HEK293 (cell line): Measurements from ENCODE around the gene THAP2.

ENCODE experiments used
- MEIS1 ChIP-seq: sonication (generic); formaldehyde crosslinking; IDR thresholded peaks from 2 replicates; pipeline ENCODE4 v1.8.1; 2022; ENCODE audit warnings: missing genetic modification reagents, mild to moderate bottlenecking, borderline replicate concordance
- WT1 ChIP-seq: fragments of 450-650 bp; formaldehyde crosslinking; IDR thresholded peaks from 2 replicates; pipeline ENCODE4 v1.5.1; 2016; ENCODE audit warnings: missing biosample characterization, missing genetic modification characterization
- YY1 ChIP-seq: fragments of 450-650 bp; formaldehyde crosslinking; IDR thresholded peaks from 2 replicates; pipeline ENCODE4 v1.5.1; 2018; ENCODE audit warnings: missing biosample characterization, missing genetic modification characterization
- YY2 ChIP-seq: fragments of 450-650 bp; formaldehyde crosslinking; IDR thresholded peaks from 2 replicates; pipeline ENCODE4 v1.5.1; 2016; ENCODE audit warnings: missing biosample characterization, missing genetic modification characterization
- ZBTB8A ChIP-seq: fragments of 450-650 bp; formaldehyde crosslinking; IDR thresholded peaks from 2 replicates; pipeline ENCODE4 v1.5.1; 2016; ENCODE audit warnings: missing biosample characterization, missing genetic modification characterization
- ZNF366 ChIP-seq: fragments of 450-650 bp; formaldehyde crosslinking; conservative IDR thresholded peaks from 2 replicates; pipeline ENCODE4 v1.5.1; 2016; ENCODE audit warnings: missing biosample characterization, missing genetic modification characterization
- ZNF530 ChIP-seq: fragments of 450-650 bp; formaldehyde crosslinking; IDR thresholded peaks from 2 replicates; pipeline ENCODE4 v1.5.1; 2016; ENCODE audit warnings: low read depth, missing biosample characterization, missing genetic modification characterization
- ZNF571 ChIP-seq: fragments of 450-650 bp; formaldehyde crosslinking; IDR thresholded peaks from 2 replicates; pipeline ENCODE4 v1.5.0; 2017; ENCODE audit warnings: missing biosample characterization, missing genetic modification characterization
- ZNF670 ChIP-seq: fragments of 450-650 bp; formaldehyde crosslinking; IDR thresholded peaks from 2 replicates; pipeline ENCODE4 v1.5.1; 2016; ENCODE audit warnings: missing biosample characterization, missing genetic modification characterization, low read depth
- ZNF776 ChIP-seq: fragments of 450-650 bp; formaldehyde crosslinking; IDR thresholded peaks from 2 replicates; pipeline ENCODE4 v1.5.0; 2017; ENCODE audit warnings: missing biosample characterization, missing genetic modification characterization, borderline replicate concordance
- ZNF830 ChIP-seq: fragments of 450-650 bp; IDR thresholded peaks from 2 replicates; pipeline ENCODE4 v1.5.0; 2018; ENCODE audit warnings: missing biosample characterization, missing genetic modification characterization, low read depth, mild to moderate bottlenecking, moderate library complexity
- TF ChIP-seq, protein P1 (sequence below): fragments of 450-650 bp; formaldehyde crosslinking; IDR thresholded peaks from 2 replicates; pipeline ENCODE4 v1.5.1; 2016; ENCODE audit warnings: missing biosample characterization, missing genetic modification characterization
- TF ChIP-seq, protein P2 (sequence below): fragments of 450-650 bp; formaldehyde crosslinking; IDR thresholded peaks from 2 replicates; pipeline ENCODE4 v1.5.1; 2016; ENCODE audit warnings: missing biosample characterization, missing genetic modification characterization

- TF ChIP-seq, protein P1, sequence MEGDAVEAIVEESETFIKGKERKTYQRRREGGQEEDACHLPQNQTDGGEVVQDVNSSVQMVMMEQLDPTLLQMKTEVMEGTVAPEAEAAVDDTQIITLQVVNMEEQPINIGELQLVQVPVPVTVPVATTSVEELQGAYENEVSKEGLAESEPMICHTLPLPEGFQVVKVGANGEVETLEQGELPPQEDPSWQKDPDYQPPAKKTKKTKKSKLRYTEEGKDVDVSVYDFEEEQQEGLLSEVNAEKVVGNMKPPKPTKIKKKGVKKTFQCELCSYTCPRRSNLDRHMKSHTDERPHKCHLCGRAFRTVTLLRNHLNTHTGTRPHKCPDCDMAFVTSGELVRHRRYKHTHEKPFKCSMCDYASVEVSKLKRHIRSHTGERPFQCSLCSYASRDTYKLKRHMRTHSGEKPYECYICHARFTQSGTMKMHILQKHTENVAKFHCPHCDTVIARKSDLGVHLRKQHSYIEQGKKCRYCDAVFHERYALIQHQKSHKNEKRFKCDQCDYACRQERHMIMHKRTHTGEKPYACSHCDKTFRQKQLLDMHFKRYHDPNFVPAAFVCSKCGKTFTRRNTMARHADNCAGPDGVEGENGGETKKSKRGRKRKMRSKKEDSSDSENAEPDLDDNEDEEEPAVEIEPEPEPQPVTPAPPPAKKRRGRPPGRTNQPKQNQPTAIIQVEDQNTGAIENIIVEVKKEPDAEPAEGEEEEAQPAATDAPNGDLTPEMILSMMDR (tag by site-specific recombination), result no peak
- TF ChIP-seq ZNF530 (no peak), ZNF571 (no peak), ZNF366 (tag by site-specific recombination) (no peak), MEIS1 (CRISPR knock-in tag) (no peak), ZBTB8A (no peak), YY2 (tag by site-specific recombination) (no peak), WT1 (tag by site-specific recombination) (no peak), YY1 (tag by site-specific recombination) (no peak), ZNF670 (tag by site-specific recombination) (no peak), ZNF830 (tag by site-specific recombination) (no peak), ZNF776 (tag by site-specific recombination) (no peak)
- TF ChIP-seq, protein P2, sequence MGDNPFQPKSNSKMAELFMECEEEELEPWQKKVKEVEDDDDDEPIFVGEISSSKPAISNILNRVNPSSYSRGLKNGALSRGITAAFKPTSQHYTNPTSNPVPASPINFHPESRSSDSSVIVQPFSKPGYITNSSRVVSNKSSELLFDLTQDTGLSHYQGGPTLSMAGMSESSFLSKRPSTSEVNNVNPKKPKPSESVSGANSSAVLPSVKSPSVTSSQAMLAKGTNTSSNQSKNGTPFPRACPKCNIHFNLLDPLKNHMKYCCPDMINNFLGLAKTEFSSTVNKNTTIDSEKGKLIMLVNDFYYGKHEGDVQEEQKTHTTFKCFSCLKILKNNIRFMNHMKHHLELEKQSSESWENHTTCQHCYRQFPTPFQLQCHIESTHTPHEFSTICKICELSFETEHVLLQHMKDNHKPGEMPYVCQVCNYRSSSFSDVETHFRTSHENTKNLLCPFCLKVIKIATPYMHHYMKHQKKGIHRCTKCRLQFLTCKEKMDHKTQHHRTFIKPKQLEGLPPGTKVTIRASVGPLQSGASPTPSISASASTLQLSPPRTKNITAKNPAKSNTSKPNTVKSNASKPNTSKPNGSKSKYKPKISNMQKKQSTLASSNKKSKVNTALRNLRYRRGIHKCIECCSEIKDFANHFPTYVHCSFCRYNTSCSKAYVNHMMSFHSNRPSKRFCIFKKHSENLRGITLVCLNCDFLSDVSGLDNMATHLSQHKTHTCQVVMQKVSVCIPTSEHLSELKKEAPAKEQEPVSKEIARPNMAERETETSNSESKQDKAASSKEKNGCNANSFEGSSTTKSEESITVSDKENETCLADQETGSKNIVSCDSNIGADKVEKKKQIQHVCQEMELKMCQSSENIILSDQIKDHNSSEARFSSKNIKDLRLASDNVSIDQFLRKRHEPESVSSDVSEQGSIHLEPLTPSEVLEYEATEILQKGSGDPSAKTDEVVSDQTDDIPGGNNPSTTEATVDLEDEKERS (tag by site-specific recombination), result no peak
Observed at GRCh38 chr12:71625476-71625875, 38.6 kb upstream of the THAP2 start.
